H9 (cell line): ENCODE data around the gene IFNGR1. TPM values are rescaled to one million over a fixed set of nuclear protein-coding genes. Genes with fewer than 3 reads are reported as not detected.

Experiments
- DNase-seq: peaks from one replicate; pipeline ENCODE4 v3.0.0-alpha.2; 2017
- H2AFZ ChIP-seq: one replicate; pipeline ENCODE4 v1.6.1; 2013; ENCODE audit warnings: mild to moderate bottlenecking, low read length, control low read depth, moderate library complexity
- H2AK5ac ChIP-seq: 2 replicates; pipeline ENCODE4 v1.6.1; 2013; ENCODE audit warnings: low read length, control low read depth, mixed read lengths; ENCODE audit not compliant: insufficient read length
- H2BK120ac ChIP-seq: one replicate; pipeline ENCODE4 v1.6.1; 2013; ENCODE audit warnings: low read depth, mild to moderate bottlenecking, low read length, control low read depth, inconsistent platforms; ENCODE audit not compliant: poor library complexity, severe bottlenecking
- H2BK12ac ChIP-seq: 2 replicates; pipeline ENCODE4 v1.6.1; 2013; ENCODE audit warnings: low read length, control low read depth, mixed read lengths, low read depth; ENCODE audit not compliant: insufficient read length
- H2BK15ac ChIP-seq: 2 replicates; pipeline ENCODE4 v1.6.1; 2013; ENCODE audit warnings: low read depth, low read length, control low read depth
- H2BK20ac ChIP-seq: one replicate; pipeline ENCODE4 v1.6.1; 2013; ENCODE audit warnings: low read depth, mild to moderate bottlenecking, low read length, control low read depth, inconsistent platforms; ENCODE audit not compliant: poor library complexity, severe bottlenecking
- H2BK5ac ChIP-seq: 2 replicates; pipeline ENCODE4 v1.6.1; 2013; ENCODE audit warnings: low read length, control low read depth, mixed read lengths; ENCODE audit not compliant: insufficient read length
- H3K14ac ChIP-seq: 2 replicates; pipeline ENCODE4 v1.6.1; 2013; ENCODE audit warnings: low read length, control low read depth; ENCODE audit not compliant: insufficient read depth
- H3K18ac ChIP-seq: 2 replicates; pipeline ENCODE4 v1.6.1; 2013; ENCODE audit warnings: low read depth, mild to moderate bottlenecking, mixed read lengths, low read length, control low read depth; ENCODE audit not compliant: insufficient read length
- H3K23ac ChIP-seq: 2 replicates; pipeline ENCODE4 v1.6.1; 2013; ENCODE audit warnings: low read length, control low read depth, mixed read lengths, low read depth; ENCODE audit not compliant: insufficient read length
- H3K23me2 ChIP-seq: 2 replicates; pipeline ENCODE4 v1.6.1; 2013; ENCODE audit warnings: low read depth, mild to moderate bottlenecking, mixed read lengths, low read length, control low read depth; ENCODE audit not compliant: insufficient read length, poor library complexity, severe bottlenecking
- H3K27ac ChIP-seq: 2 replicates; pipeline ENCODE4 v1.5.1; 2013; ENCODE audit warnings: low read length, control low read depth, mixed read lengths, low read depth; ENCODE audit not compliant: insufficient read length
- H3K27me3 ChIP-seq: 2 replicates; pipeline ENCODE4 v1.6.1; 2013; ENCODE audit warnings: low read length, control low read depth, inconsistent platforms; ENCODE audit not compliant: insufficient read depth
- H3K4ac ChIP-seq: 2 replicates; pipeline ENCODE4 v1.6.1; 2013; ENCODE audit warnings: low read depth, mild to moderate bottlenecking, control low read depth, inconsistent platforms, low read length, moderate library complexity
- H3K4me1 ChIP-seq: 2 replicates; pipeline ENCODE4 v1.6.1; 2013; ENCODE audit warnings: low read length, control low read depth, inconsistent platforms; ENCODE audit not compliant: insufficient read depth
- H3K4me2 ChIP-seq: 2 replicates; pipeline ENCODE4 v1.6.1; 2013; ENCODE audit warnings: low read length, control low read depth, mixed read lengths; ENCODE audit not compliant: insufficient read length, insufficient read depth
- H3K56ac ChIP-seq: 2 replicates; pipeline ENCODE4 v1.6.1; 2013; ENCODE audit warnings: low read depth, mild to moderate bottlenecking, mixed read lengths, low read length, control low read depth; ENCODE audit not compliant: insufficient read length
- H3K79me1 ChIP-seq: 2 replicates; pipeline ENCODE4 v1.6.1; 2013; ENCODE audit warnings: low read depth, mild to moderate bottlenecking, moderate library complexity, low read length, control low read depth, inconsistent platforms; ENCODE audit not compliant: insufficient read depth, poor library complexity, severe bottlenecking
- H3K79me2 ChIP-seq: 2 replicates; pipeline ENCODE4 v1.6.1; 2013; ENCODE audit warnings: low read length, control low read depth, inconsistent platforms; ENCODE audit not compliant: insufficient read depth
- H3K9ac ChIP-seq: 2 replicates; pipeline ENCODE4 v1.6.1; 2013; ENCODE audit warnings: low read length, control low read depth, mixed read lengths; ENCODE audit not compliant: insufficient read length; ENCODE audit errors: extremely low read depth
- H3K9me3 ChIP-seq: one replicate; pipeline ENCODE4 v1.6.1; 2013; ENCODE audit warnings: low read depth, low read length, inconsistent platforms; ENCODE audit not compliant: control insufficient read depth
- H3T11ph ChIP-seq: one replicate; pipeline ENCODE4 v1.6.1; 2013; ENCODE audit warnings: mild to moderate bottlenecking, low read length, control low read depth, inconsistent platforms
- H4K20me1 ChIP-seq: one replicate; pipeline ENCODE4 v1.6.1; 2013; ENCODE audit not compliant: control insufficient read depth, insufficient read length, insufficient read depth
- H4K5ac ChIP-seq: 2 replicates; pipeline ENCODE4 v1.6.1; 2013; ENCODE audit warnings: low read depth, mild to moderate bottlenecking, mixed read lengths, low read length, control low read depth; ENCODE audit not compliant: insufficient read length
- H4K8ac ChIP-seq: replicated peaks from 2 replicates; pipeline ENCODE4 v1.6.1; 2013; ENCODE audit warnings: low read length, control low read depth, mixed read lengths, low read depth; ENCODE audit not compliant: insufficient read length
- H4K91ac ChIP-seq: 2 replicates; pipeline ENCODE4 v1.6.1; 2013; ENCODE audit warnings: low read depth, mild to moderate bottlenecking, moderate library complexity, mixed read lengths, low read length, control low read depth; ENCODE audit not compliant: insufficient read length
- H3K27ac Mint-ChIP-seq, 3 experiments: 2 replicates in 2 of 3; 3 replicates in 1 of 3; pipeline ENCODE4 v1.8.0; 2020 to 2021; ENCODE audit warnings: mixed read lengths in 3 of 3, mild to moderate bottlenecking in 1 of 3, moderate library complexity in 1 of 3
- H3K27me3 Mint-ChIP-seq: 2 replicates; pipeline ENCODE4 v1.8.0; 2021; ENCODE audit warnings: low read depth, mild to moderate bottlenecking, moderate library complexity, mixed read lengths
- H3K36me3 Mint-ChIP-seq, 3 experiments: 2 replicates in 2 of 3; 3 replicates in 1 of 3; pipeline ENCODE4 v1.8.0; 2020 to 2021; ENCODE audit warnings: low read depth in 3 of 3, mixed read lengths in 3 of 3; ENCODE audit not compliant: insufficient read depth in 1 of 3
- H3K4me1 Mint-ChIP-seq, 2 experiments: 2 replicates each; pipeline ENCODE4 v1.8.0; 2020; ENCODE audit warnings: mixed read lengths in 2 of 2
- H3K4me3 Mint-ChIP-seq, 2 experiments: 2 replicates in 1 of 2; 3 replicates in 1 of 2; pipeline ENCODE4 v1.8.0; 2020 to 2021; ENCODE audit warnings: mild to moderate bottlenecking in 2 of 2, mixed read lengths in 2 of 2, moderate library complexity in 1 of 2
- H3K9me3 Mint-ChIP-seq, 2 experiments: 2 replicates in 1 of 2; 3 replicates in 1 of 2; pipeline ENCODE4 v1.8.0; 2020; ENCODE audit warnings: mild to moderate bottlenecking in 2 of 2, mixed read lengths in 2 of 2, moderate library complexity in 1 of 2
- CTCF ChIP-seq: fragments of 200-600 bp; sonication (generic); conservative IDR thresholded peaks from 3 replicates; pipeline ENCODE4 v1.8.0; 2021; ENCODE audit warnings: antibody characterized with exemption, mild to moderate bottlenecking
- WGBS: extraction: QIAGEN DNeasy Blood & Tissue Kit; methylation state at CpG from one replicate; pipeline ENCODE4 v1.1.7; 2013; ENCODE audit warnings: missing lambda C conversion rate, low lambda C conversion rate, mixed read lengths; ENCODE audit not compliant: insufficient read length; ENCODE audit errors: extremely low coverage; 5-methylcytosine and 5-hydroxymethylcytosine counted together
- total RNA-seq: library from RNA; stranded (reverse); gene quantifications from 2 replicates; pipeline ENCODE4 v1.2.1, GENCODE V29; 2021

The IFNGR1 gene
- total RNA-seq, 1 experiment from 2014 or later: 32.2 TPM

GRCh38 chr6:137236581-137237355 lies 17.6 kb upstream of the IFNGR1 start:
- Histone ChIP-seq H2BK20ac (no peak overlapping the region), H4K5ac (no peak overlapping the region), H4K91ac (no peak overlapping the region), H3K4ac (no peak overlapping the region), H4K8ac (no peak overlapping the region), H3K23me2 (no peaks in the 10 kb centered on the region), H4K20me1 (no peaks in the 10 kb centered on the region), H3K4me1 (no peaks in the 10 kb centered on the region; the same call in 1 of the 2 replicates), H3K27ac (no peak overlapping the region), H3T11ph (no peak overlapping the region), H3K9me3 (no peaks in the 10 kb centered on the region), H2BK120ac (no peak overlapping the region), H2AK5ac (no peak overlapping the region), H3K4me2 (no peak overlapping the region), H2AFZ (no peak overlapping the region), H2BK12ac (no peak overlapping the region), H2BK5ac (no peak overlapping the region), H3K18ac (no peak overlapping the region), H3K27me3 (no peaks in the 10 kb centered on the region; the same call in 1 of the 2 replicates), H3K14ac (no peak overlapping the region), H3K23ac (no peak overlapping the region), H2BK15ac (no peak overlapping the region), H3K79me2 (no peaks in the 10 kb centered on the region), H3K56ac (no peak overlapping the region), H3K9ac (no peak overlapping the region), H3K79me1 (no peaks in the 10 kb centered on the region)
- Mint-ChIP-seq H3K4me1 (peaks cover 0 to 12% of the 10 kb centered on the region in 2 experiments; a peak in 2 of 4 replicates), H3K27me3 (no peaks in the 10 kb centered on the region; the same call in 1 of the 2 replicates), H3K9me3 (peaks cover 5 to 8% of the 10 kb centered on the region in 2 experiments; a peak in 4 of 5 replicates), H3K36me3 (peaks cover 2 to 15% (median 6%) of the 10 kb centered on the region in 3 experiments; a peak in 6 of 7 replicates), H3K27ac (no peak overlapping the region), H3K4me3 (no peak overlapping the region)
- DNase-seq: no peak
- TF ChIP-seq CTCF: no peak
- WGBS: no CpG with 5 or more reads among the region's 5 CpGs
